ENCODE measurements around the gene SV2C.

Gene SV2C

DNA sequence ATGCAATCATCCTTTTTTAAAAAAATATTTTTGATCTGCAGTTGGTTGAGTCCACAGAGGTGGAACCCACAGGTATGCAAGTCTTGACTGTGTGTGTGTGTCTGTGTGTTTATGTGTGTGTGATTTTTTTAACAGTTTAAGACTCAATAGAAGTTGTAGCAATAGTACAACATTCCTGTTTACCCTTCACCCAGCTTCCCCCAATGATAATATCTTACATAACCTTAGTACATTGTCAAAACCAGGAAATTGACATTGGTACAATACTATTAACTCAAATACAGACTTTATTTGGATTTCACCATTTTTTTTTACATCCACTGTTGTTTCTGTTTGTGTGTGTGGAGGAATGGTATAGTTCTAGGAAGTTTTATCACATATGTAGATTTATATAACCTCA, 81.8 kb downstream of the SV2C start:
- Histone ChIP-seq H3K9me2 (replicated peaks; ENCODE audit: insufficient read depth, low read length) (no peaks in the 10 kb centered on the region), H4K20me1 (ENCODE audit: insufficient read depth, low read length) (no peaks in the 10 kb centered on the region), H3K4me3 (ENCODE audit: low read length) (no peak overlapping the region), H2AFZ (ENCODE audit: low read length) (no peak overlapping the region), H3F3A (ENCODE audit: insufficient read depth, low read length) (no peaks in the 10 kb centered on the region), H3K79me2 (ENCODE audit: low read length) (no peaks in the 10 kb centered on the region), H3K36me3 (replicated peaks; ENCODE audit: insufficient read depth, low read length) (no peaks in the 10 kb centered on the region), H3K4me2 (ENCODE audit: low read depth, low read length) (no peak overlapping the region), H3K4me1 (ENCODE audit: low read length) (no peaks in the 10 kb centered on the region), H3K27ac (ENCODE audit: low read length) (no peak overlapping the region), H3K27me3 (replicated peaks; ENCODE audit: insufficient read depth, low read length) (no peaks in the 10 kb centered on the region), H3K9me3 (replicated peaks; ENCODE audit: insufficient read depth, low read length) (no peaks in the 10 kb centered on the region), H3K9ac (ENCODE audit: low read length) (no peak overlapping the region)
- no peak for DNase-seq
- no peak for TF ChIP-seq EZH2phosphoT487 (IDR thresholded peaks at IDR 0.05; ENCODE audit: low read length)
- TF ChIP-seq EZH2 (optimal IDR thresholded peaks at IDR 0.05; ENCODE audit: low read depth, low read length): no peak
- TF ChIP-seq, protein P1, sequence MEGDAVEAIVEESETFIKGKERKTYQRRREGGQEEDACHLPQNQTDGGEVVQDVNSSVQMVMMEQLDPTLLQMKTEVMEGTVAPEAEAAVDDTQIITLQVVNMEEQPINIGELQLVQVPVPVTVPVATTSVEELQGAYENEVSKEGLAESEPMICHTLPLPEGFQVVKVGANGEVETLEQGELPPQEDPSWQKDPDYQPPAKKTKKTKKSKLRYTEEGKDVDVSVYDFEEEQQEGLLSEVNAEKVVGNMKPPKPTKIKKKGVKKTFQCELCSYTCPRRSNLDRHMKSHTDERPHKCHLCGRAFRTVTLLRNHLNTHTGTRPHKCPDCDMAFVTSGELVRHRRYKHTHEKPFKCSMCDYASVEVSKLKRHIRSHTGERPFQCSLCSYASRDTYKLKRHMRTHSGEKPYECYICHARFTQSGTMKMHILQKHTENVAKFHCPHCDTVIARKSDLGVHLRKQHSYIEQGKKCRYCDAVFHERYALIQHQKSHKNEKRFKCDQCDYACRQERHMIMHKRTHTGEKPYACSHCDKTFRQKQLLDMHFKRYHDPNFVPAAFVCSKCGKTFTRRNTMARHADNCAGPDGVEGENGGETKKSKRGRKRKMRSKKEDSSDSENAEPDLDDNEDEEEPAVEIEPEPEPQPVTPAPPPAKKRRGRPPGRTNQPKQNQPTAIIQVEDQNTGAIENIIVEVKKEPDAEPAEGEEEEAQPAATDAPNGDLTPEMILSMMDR (IDR thresholded peaks at IDR 0.05; ENCODE audit: low read length): no peak

DNA sequence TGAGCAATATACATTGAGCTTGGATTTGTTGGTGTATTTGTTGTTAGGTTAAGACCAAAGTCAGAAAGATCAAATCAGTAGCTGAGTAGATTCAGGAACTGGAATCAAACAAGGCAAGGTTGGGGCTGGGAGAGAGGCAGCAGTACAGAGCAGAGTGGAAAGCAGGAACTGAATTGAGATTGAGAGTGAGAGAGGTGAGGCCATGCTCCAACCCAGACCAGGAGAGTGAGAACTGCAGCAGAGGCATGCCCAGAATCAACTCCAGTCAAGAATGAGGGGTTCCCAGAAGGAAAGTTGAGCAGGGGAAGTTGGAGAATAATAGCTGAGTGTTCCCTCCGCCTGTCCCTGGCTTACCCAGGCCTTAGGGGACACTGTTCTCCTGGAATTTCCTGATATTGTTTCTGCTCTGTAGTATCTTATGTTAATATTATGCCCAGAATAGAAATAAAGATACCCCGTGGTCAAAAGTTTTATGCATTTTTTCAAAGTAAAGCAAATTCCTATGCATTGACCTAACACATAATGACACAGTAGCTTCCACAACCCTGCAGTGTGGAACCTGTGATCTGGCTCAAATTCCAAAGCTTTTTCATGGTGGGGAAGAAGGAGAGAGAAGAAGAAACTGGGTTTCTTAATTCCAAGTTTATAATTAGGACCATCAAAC, 82.7 kb downstream of the SV2C start:
- Histone ChIP-seq H3K9me3 (replicated peaks; ENCODE audit: insufficient read depth, low read length) (no peaks in the 10 kb centered on the region), H2AFZ (ENCODE audit: low read length) (no peak overlapping the region), H3K9ac (ENCODE audit: low read length) (no peak overlapping the region), H3K36me3 (replicated peaks; ENCODE audit: insufficient read depth, low read length) (no peaks in the 10 kb centered on the region), H3K27me3 (replicated peaks; ENCODE audit: insufficient read depth, low read length) (no peaks in the 10 kb centered on the region), H3F3A (ENCODE audit: insufficient read depth, low read length) (no peaks in the 10 kb centered on the region), H3K9me2 (replicated peaks; ENCODE audit: insufficient read depth, low read length) (no peaks in the 10 kb centered on the region), H3K79me2 (ENCODE audit: low read length) (no peaks in the 10 kb centered on the region), H4K20me1 (ENCODE audit: insufficient read depth, low read length) (no peaks in the 10 kb centered on the region), H3K4me3 (ENCODE audit: low read length) (no peak overlapping the region), H3K4me2 (ENCODE audit: low read depth, low read length) (no peak overlapping the region), H3K27ac (ENCODE audit: low read length) (no peak overlapping the region), H3K4me1 (ENCODE audit: low read length) (no peaks in the 10 kb centered on the region)
- TF ChIP-seq EZH2phosphoT487 (IDR thresholded peaks at IDR 0.05; ENCODE audit: low read length) (no peak), EZH2 (optimal IDR thresholded peaks at IDR 0.05; ENCODE audit: low read depth, low read length) (no peak)
- TF ChIP-seq, protein P1 (IDR thresholded peaks at IDR 0.05; ENCODE audit: low read length): no peak
- no peak for DNase-seq

DNA sequence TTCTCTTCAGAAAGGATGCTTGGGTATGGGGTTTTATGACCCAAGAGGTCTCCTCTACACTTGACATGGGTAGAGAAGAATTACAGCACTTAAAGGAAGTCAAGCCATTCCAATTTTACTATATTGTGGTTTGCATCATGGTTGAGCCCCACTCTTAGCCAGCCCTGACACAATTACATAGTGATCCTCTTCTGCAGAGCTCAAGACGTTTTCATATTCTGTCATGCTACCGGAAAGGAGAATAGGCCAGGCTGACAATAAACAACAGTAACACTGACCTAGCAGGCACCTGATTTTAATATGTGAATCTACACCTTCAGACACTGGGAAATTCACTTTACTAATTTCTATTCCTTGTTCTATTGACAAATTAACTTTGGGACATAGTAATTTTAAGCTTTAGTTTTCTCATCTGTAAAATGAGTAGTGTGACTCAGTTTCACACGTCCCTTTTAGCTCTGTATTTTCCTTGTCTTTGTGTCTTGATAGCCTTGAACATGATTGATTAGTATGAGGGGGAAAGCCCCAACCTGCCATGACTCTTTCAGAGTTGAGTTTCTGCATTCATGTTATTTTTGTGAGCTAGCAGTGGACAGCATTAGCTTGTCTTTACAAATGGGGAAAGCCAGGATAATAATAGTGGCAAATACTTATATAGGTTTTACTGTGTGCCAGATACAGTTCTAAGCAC, 83.8 kb downstream of the SV2C start:
- H2AFZ ChIP-seq (ENCODE audit: low read length): no peak overlapping the region
- no peak overlapping the region for H3K9ac ChIP-seq (ENCODE audit: low read length)
- TF ChIP-seq EZH2phosphoT487 (IDR thresholded peaks at IDR 0.05; ENCODE audit: low read length) (no peak), EZH2 (optimal IDR thresholded peaks at IDR 0.05; ENCODE audit: low read depth, low read length) (no peak)
- TF ChIP-seq, protein P1 (IDR thresholded peaks at IDR 0.05; ENCODE audit: low read length): no peak
- H3K79me2 ChIP-seq (ENCODE audit: low read length): no peaks in the 10 kb centered on the region
- no peaks in the 10 kb centered on the region for H3K36me3 ChIP-seq (replicated peaks; ENCODE audit: insufficient read depth, low read length)
- no peak for DNase-seq
- H3F3A ChIP-seq (ENCODE audit: insufficient read depth, low read length): no peaks in the 10 kb centered on the region
- H4K20me1 ChIP-seq (ENCODE audit: insufficient read depth, low read length): no peaks in the 10 kb centered on the region
- H3K4me2 ChIP-seq (ENCODE audit: low read depth, low read length): no peak overlapping the region
- H3K27ac ChIP-seq (ENCODE audit: low read length): no peak overlapping the region
- no peaks in the 10 kb centered on the region for H3K27me3 ChIP-seq (replicated peaks; ENCODE audit: insufficient read depth, low read length)
- no peaks in the 10 kb centered on the region for H3K9me2 ChIP-seq (replicated peaks; ENCODE audit: insufficient read depth, low read length)
- H3K9me3 ChIP-seq (replicated peaks; ENCODE audit: insufficient read depth, low read length): no peaks in the 10 kb centered on the region
- H3K4me1 ChIP-seq (ENCODE audit: low read length): no peaks in the 10 kb centered on the region
- no peak overlapping the region for H3K4me3 ChIP-seq (ENCODE audit: low read length)
